GM18951 (cell line): ENCODE measurements around the gene ITGA6.

ENCODE experiments used
- POLR2A ChIP-seq: IDR thresholded peaks from 4 replicates; pipeline ENCODE4 v1.6.1; 2011; ENCODE audit warnings: mild to moderate bottlenecking; ENCODE audit not compliant: insufficient read length, insufficient read depth; ENCODE audit errors: extremely low read depth
- in situ Hi-C: fragments of 300-500 bp; cut with MboI; formaldehyde crosslinking; loops from one replicate; pipeline ENCODE4 v1.12.0; 2022; ENCODE audit warnings: low sequenced_read_pairs, mixed read lengths, inconsistent platforms; ENCODE audit not compliant: unreplicated experiment

ITGA6 gene

DNA sequence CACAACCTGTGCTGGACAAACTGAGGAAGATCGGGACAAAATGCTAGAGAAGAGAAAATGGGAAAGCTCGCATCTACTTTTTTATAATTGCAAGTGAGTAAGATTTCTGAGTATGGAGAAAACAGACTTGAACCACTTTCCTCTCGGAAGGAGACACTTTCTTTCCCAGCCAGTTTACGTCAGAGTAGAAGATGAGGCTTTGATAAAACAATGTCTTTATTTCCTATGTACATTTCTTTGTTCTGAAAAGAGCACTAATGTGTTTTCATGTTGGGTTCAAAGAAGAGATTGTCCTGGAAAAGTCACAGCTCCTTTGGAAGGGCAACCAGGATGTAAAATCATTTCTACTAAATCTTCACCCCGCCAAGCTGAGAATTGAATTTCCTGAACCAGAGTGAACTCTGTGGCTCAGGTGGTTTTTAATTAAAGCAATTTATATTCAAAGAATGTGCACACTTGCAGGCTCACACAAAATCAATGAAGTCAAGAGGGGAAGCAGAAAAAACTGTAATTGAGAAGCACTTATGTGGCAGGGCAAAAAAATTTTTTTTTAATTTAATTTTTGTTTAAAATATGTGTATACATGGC is 23.4 kb upstream of the ITGA6 start:
- in situ Hi-C loops, result no loop called here
- TF ChIP-seq POLR2A, result no peak

DNA sequence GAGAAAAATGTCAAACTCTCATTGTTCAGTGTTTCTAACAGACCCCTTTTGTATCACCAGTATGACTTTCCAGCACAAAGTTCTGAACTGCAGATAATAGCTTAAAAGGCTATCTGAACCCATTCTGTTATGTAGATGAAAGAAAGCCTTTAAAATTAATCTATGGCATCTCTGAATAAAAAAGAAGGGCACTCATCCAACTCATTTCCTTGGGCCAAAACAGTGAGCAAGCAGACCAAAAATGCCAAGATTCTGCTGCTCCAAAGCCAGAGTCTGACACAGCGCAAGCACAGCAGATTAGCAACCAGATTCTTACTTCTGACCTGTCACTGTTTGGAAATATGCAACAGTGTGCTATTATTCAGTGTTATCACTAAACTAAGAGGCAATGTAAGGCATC is 22.6 kb upstream of the ITGA6 start:
- TF ChIP-seq POLR2A, result no peak
- in situ Hi-C loops, result no loop called here

DNA sequence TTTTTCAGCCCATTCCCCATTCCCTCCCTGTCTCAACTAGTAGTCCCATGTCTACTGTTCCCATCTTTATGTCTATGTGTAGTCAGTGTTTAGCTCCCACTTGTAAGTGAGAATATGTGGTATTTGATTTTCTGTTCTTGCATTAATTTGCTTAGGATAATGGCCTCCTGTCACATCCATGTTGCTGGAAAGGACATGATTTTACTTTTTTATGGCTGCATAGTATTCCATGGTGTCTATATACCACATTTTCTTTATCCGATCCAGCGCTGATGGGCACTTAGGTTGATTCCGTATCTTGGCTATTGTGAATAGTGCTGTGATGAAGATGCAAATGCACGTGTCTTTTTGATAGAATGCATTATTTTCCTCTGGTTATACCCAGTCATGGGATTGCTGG is 21.7 kb upstream of the ITGA6 start:
- in situ Hi-C loops, result no loop called here
- no peak for TF ChIP-seq POLR2A

DNA sequence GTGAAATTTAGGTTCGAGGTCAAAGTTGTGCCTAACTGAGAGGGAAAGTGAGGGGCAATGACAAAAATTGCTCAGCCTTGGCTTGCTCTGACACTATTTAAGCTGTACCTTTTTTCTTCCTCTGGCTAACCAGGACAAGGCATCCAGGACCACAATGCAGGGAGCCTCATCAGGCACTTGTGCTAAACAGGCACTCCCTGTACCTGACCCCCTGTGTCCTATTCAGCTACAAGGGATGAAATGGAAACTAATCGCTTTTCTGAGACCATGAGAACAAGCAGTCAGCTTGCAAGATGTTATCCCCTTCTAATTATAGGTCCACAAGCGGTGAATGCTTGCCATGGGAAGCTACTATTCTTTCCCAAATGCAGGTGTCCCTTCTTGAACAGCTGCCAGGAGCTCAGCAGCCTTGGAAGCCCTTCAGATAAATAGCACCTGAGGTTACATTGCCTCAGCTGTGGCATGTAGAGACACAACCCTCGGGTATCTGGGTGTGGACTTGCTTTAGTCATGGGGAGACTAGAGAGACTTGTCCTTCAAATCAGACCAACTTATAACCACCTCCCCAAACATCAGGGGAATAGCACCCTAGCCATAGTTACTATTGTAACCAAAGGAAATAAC is 19.1 kb upstream of the ITGA6 start:
- TF ChIP-seq POLR2A, result no peak

DNA sequence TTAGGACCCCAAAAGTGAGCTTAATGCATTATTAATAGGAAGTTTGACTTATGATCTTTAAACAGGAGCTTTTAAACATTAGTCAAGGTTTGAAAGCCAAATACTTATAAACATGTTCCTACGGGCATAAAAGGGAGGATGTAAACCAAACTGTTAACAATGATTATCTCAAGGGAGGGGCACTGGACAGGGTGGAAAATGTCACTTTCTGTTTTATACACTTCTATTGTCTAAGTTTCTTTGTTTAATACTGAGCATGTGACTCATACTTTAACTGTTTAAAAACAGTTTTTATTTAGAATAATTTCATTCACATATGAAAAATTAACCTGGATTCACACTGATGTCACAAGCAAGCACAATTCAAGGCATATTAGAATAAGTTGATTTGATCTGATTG is 18.3 kb upstream of the ITGA6 start:
- no peak for TF ChIP-seq POLR2A

More for the DNA sequence above, 19.1 kb upstream of the ITGA6 start:
- in situ Hi-C loops, result no loop called here

DNA sequence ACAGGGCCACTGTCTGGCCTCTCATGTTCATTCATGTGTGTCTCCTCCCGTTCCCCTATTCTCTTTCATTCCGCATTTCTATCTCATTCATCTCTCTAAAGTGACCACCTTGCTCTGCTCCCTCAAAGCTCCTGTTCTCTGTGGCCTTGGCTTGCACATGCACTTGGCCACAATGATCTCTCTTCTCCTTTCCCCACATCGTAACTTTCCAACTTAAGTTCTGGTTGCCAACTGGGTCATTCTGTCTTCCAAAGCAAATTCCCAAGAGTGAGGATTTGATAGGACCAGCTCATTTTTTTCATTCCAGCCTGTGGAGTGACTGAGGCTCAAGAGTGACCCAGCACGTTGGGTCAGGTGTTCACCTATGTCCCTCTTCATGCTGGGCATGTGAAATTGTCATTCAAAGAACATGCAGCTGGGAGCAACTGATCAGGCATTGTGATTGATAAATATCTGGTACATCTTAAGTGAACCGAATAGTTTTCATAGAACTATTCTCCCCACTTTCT is 14.3 kb upstream of the ITGA6 start:
- no peak for TF ChIP-seq POLR2A
- in situ Hi-C loops, result no loop called here

More for the DNA sequence above, 18.3 kb upstream of the ITGA6 start:
- in situ Hi-C loops, result no loop called here

DNA sequence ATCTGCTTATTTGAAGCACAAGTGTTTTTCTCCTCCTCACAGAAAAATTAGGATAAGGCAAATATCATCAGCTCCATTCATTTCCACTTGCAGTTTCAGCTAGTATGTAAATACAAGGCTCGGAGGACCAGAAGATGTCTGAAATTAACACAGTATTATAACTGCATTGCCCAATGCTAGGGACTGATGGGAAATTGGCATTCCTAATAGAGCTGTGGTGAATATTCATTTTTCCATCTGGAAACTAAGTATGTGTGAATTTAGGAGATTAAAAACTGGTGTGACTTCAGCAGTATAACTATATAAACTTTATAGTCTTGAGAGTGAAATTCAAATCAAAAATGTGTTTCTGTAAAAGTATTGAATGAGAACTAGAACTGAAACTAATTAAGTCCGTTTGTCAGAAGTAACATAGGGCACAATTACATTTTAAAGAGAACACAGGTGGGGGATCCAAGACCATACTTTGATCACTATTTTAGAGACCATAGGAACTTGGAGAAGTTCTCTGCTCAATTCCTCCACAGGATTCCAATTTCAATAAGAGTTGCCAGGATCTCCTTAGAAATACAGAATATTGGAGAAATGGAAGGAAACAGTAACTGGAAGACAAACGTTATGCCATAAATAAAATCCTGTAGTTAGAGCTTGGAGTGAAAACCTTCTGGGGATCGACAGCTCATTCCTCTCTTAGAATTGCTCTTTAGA is 12.1 kb upstream of the ITGA6 start:
- in situ Hi-C loops, result no loop called here
- no peak for TF ChIP-seq POLR2A

DNA sequence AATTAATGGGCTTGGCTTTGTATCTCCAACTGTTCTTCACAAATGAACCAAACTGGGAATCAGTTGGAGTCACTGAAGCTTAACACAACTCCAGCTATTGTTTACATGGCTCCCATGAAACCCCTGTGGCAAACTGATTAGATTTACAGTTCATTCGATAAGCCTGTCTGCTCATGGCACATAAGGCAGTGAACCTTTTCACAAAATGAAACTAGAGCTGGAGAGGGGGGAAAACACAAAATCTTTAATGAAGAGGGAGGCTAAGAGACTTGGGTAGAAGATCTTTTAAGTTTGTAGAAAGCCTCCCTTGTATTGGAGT is 11.6 kb upstream of the ITGA6 start:
- TF ChIP-seq POLR2A, result no peak
- in situ Hi-C loops, result no loop called here

DNA sequence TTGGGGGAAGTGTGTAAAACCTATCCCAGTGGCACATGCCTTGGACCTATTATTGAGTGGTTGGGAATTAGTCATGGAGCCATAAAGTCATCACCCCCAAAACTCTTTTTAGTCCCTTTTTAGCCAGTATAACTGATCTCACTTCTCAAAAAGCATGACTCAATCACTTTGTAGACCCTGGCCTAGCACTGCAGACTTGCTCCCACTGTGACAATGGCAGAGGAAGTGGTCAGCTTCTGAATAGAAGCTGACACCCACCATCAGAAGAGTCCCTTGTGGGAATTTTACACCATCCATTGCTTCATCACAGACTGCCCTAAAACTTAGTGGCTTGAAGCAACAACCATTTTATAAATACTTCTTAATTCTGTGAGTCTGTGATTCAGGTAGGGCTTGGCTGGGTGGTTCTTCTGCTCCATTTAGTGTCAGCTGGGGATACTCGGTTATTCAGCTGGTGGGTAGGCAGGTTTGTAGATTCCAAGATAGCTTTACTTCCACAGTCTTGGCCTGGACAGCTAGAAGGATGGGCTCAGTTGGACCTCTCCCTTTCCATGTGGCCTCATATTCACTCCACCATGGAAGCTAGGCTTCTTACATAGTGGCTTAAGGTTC is 10.8 kb upstream of the ITGA6 start:
- no peak for TF ChIP-seq POLR2A

DNA sequence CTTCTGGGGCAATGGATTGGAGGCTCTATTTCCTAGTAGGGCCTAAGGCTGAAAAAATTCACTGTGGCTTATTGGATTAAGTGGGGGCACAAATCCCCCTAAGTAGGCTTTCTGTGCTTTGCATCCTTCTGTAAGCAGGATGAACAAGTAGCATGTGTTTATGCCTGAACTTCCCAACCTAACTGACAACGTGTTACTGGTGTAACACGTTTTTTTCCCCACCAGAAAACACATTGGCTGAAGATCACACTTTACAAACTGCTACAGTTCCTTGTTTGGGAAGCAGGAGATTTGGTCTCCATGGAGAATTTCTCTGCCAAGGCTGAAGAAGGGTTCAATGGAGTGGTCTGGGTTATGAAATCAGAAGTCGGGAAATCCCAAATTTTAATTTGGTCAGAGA is 7.2 kb upstream of the ITGA6 start:
- no peak for TF ChIP-seq POLR2A
- in situ Hi-C loops, result no loop called here

More for the DNA sequence above, 10.8 kb upstream of the ITGA6 start:
- in situ Hi-C loops, result no loop called here

DNA sequence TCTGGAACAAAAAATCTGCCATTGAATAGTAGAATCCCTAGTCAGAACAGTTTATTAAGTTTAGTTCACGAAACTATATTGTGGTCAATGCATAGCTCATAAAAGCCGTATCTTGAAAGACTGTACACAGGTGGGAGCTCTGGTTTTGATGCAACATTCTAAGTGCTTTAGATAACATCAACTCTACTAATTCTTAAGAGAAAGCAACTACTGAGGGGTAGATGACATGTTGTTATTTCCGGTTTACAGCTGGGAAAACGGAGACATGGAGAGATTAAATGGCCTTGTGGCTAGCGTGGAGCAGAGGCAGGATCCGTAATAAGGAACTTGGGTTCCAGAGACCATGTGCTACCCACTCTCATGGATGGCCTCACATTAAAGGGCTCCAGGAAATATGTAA is 4.2 kb upstream of the ITGA6 start:
- in situ Hi-C loops, result no loop called here
- TF ChIP-seq POLR2A, result no peak

DNA sequence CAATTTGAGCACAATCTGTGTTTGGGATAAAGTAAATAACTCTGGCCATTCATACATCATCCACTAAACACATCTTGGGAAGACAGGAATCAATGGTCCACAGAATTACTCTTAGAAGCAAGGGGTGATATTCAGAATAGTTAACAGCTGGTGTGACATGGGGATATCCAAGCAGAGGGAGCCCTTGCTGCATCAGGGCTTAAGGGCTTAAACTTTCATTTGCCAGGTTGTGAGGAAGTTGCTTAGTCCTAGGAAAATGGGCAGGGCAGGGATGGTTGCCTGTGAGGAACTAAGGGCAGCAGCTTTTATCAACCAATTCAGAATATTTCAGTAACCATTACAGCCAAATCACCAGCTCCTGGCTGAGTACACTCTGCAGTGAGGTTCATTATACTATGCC is 2.0 kb upstream of the ITGA6 start:
- no peak for TF ChIP-seq POLR2A
- in situ Hi-C loops, result no loop called here

DNA sequence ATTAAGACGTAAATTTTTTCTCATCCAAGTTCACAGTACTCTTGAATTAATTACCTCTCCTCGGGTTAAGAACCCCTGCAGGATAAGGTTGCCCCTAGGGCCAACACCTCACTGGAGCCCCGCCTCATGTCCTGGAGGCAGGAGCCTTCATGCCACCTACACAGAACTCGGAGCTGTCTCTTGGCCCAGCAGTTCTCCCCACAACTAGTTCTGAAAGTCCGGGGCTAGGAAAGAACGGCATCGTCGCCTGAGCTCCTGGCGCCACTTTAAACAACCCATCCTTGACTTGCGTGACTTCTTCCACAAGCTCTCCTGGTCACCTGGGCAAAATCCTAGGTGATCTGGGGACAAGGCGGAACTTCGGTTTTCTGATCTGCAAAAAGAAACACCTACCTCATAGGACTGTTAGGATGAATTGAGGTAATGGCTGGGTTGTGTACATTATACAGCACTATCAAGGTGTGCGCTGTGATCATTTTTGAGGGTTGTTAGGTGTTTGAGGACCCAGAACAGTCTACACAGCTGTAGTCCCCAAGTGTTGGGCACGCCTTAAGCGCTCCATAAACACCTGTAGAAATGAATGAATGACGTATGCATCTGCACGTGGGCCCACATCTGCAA is 641 bp upstream of the ITGA6 start:
- in situ Hi-C loops, result no loop called here
- TF ChIP-seq POLR2A, result no peak
